Measurements from ENCODE around the gene ELP6. TPM values are rescaled to one million over a fixed set of nuclear protein-coding genes. Genes with fewer than 3 reads are reported as not detected.
"Not testable (repeated sequence)": the region's sequence is repeated elsewhere in the genome, so short reads cannot be mapped to it uniquely, and the experiment has no call there.

ELP6 gene
- total RNA-seq, 4 donors from 2014 or later = 9.1 to 22.3 (median 21.3) TPM

DNA sequence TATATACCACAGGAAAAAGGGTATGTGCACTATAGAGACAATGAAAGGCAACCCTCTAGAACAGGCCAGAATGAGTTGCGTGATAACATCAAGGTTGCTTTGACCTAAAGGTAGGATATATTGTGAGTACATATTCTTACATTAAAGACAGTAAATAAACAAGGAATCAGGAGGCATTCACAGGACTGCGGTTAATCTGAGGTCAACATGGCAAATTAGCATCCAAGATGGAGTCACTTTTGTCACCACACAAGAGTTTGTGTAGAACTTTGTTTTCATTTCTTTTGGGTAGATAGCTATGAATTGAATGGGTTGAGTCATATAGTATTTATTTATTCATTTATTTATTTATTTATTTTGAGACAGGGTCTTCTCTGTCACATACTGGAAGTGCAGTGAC lies 26.2 kb downstream of the ELP6 start:
- TF ChIP-seq POLR2A (IDR thresholded peaks at IDR 0.05) = no peak
- TF ChIP-seq, protein P1, sequence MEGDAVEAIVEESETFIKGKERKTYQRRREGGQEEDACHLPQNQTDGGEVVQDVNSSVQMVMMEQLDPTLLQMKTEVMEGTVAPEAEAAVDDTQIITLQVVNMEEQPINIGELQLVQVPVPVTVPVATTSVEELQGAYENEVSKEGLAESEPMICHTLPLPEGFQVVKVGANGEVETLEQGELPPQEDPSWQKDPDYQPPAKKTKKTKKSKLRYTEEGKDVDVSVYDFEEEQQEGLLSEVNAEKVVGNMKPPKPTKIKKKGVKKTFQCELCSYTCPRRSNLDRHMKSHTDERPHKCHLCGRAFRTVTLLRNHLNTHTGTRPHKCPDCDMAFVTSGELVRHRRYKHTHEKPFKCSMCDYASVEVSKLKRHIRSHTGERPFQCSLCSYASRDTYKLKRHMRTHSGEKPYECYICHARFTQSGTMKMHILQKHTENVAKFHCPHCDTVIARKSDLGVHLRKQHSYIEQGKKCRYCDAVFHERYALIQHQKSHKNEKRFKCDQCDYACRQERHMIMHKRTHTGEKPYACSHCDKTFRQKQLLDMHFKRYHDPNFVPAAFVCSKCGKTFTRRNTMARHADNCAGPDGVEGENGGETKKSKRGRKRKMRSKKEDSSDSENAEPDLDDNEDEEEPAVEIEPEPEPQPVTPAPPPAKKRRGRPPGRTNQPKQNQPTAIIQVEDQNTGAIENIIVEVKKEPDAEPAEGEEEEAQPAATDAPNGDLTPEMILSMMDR (IDR thresholded peaks at IDR 0.05) = no peak
- Histone ChIP-seq H3K4me3 (no peak overlapping the region), H3K9me3 (no peaks in the 10 kb centered on the region), H3K4me1 (no peaks in the 10 kb centered on the region), H3K27ac (no peak overlapping the region), H3K36me3 (peaks cover 0 to 10% (median 0%) of the 10 kb centered on the region in 3 donors), H3K27me3 (no peaks in the 10 kb centered on the region)
- intact Hi-C loops (cut with DNase I) = no loop called here
- 95 to 100% methylated on average over 2 of the region's 2 CpGs for WGBS, 2 donors
- no peak for DNase-seq

DNA sequence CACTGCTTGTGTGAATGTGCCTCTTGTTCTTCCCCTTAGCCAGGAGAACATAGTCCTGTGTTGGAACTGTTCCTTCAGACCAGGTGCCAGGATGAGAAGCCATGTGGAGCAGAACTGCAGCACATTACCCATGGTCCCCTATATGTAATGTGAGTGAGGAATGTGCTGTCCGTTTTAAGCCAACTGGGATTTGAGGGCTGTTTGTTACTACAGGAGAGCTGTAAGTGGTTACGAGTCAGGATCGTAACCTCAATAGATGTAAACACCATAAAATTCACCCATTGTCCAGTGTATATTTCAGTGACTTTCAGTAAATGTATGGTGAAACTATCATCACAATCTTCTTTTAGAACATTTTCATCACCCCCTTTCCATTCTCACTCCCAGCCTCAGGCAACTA lies 27.7 kb downstream of the ELP6 start:
- 76 to 77% methylated on average over 3 of the region's 3 CpGs for WGBS, 2 donors
- H3K9me3 ChIP-seq = no peaks in the 10 kb centered on the region
- intact Hi-C loops (cut with DNase I) = no loop called here
- no peak for TF ChIP-seq POLR2A (IDR thresholded peaks at IDR 0.05)
- TF ChIP-seq, protein P1 (IDR thresholded peaks at IDR 0.05) = no peak
- no peaks in the 10 kb centered on the region for H3K4me1 ChIP-seq
- DNase-seq = no peak
- peaks cover 0 to under 1% (median 0%) of the 10 kb centered on the region in 3 donors for H3K36me3 ChIP-seq
- H3K4me3 ChIP-seq = no peak overlapping the region
- no peak overlapping the region for H3K27ac ChIP-seq
- no peaks in the 10 kb centered on the region for H3K27me3 ChIP-seq

DNA sequence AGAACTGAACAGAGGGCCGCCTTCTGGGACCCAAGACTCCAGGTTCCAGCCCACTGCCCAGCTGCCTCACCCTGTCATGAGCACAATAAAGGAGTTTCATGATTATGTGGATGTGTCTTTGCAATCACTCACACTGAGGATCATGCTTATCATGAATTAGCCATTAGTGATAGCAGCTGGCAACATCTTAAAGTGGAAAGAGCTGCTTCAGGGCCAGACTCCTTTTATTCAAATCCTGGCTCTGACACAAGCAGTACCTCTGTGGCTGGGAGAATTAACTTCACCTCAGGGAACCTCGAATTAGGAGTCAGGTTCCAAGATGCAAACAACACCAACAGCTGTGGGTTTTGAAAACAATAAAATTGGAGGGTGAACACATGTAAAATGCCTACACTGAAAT lies 31.1 kb downstream of the ELP6 start:
- no peak overlapping the region for H3K4me3 ChIP-seq
- H3K9me3 ChIP-seq = no peaks in the 10 kb centered on the region
- TF ChIP-seq, protein P1 (IDR thresholded peaks at IDR 0.05) = no peak
- no peak for TF ChIP-seq POLR2A (IDR thresholded peaks at IDR 0.05)
- DNase-seq = no peak
- intact Hi-C loops (cut with DNase I) = no loop called here
- 8 to 59% methylated on average over 1 to 2 of the region's 2 CpGs for WGBS, 2 donors
- no peaks in the 10 kb centered on the region for H3K36me3 ChIP-seq
- H3K4me1 ChIP-seq = no peaks in the 10 kb centered on the region
- no peaks in the 10 kb centered on the region for H3K27me3 ChIP-seq
- no peak overlapping the region for H3K27ac ChIP-seq

DNA sequence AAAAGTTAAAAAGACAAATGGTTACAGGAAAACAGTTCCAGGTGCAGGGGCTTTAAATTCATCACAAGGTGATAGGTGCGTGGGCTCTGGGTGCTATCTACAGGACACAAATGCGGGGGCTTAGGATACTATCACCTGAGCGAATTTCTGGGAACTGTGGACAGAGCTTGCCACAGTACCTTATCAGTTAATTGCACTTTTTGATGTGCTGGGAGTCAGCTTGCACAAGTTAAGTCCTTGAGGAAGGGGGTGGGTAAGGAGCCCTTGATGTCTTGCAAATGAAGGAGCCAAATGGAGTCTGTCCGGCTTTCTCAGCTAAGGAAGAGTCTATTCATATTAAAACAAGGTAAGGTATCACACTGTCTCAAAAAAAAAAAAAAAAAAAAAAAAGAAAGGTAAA lies 31.7 kb downstream of the ELP6 start:
- H3K4me3 ChIP-seq; DNase-seq; H3K4me1 ChIP-seq; H3K36me3 ChIP-seq; intact Hi-C loops (cut with DNase I); H3K27ac ChIP-seq; H3K9me3 ChIP-seq; H3K27me3 ChIP-seq: not testable (repeated sequence)
- 61 to 83% methylated on average over 4 of the region's 4 CpGs for WGBS, 2 donors

DNA sequence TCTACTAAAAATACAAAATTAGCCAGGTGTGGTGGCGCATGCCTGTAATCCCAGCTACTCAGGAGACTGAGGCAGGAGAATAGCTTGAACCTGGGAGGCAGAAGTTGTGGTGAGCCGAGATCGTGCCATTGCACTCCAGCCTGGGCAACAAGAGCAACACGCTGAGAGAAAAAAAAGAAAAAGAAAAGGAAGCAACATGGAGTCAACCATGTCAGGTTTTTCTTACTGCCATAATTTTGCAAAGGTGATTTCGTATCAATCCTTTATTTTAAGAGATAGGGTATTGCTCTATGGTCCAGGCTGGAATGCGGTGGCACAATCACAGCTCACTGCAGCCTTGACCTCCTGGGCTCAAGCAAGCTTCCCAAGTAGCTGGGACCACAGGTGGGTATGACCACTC lies 33.2 kb downstream of the ELP6 start:
- intact Hi-C loops (cut with DNase I); H3K4me3 ChIP-seq; H3K27ac ChIP-seq; H3K36me3 ChIP-seq; H3K27me3 ChIP-seq; DNase-seq; H3K9me3 ChIP-seq: not testable (repeated sequence)
- peaks cover 0 to 14% (median 9%) of the 10 kb centered on the region in 3 donors for H3K4me1 ChIP-seq
- WGBS, 2 donors = 92 to 94% methylated on average over 6 of the region's 6 CpGs

DNA sequence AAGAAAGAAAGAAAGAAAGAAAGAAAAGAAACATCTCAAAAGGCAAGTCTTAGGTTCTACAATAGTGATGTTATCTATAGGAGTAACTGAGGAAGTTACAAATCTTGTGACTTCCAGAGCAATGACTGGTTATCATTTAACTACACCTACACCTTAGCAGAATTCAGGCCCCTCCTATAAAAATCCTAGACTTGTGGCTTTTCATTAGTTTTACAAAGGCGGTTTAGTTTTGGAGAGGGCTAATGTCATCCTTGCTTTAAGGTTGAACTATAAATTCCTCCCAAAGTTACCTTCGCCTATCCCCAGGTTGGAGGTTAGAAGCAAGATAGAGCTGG lies 33.7 kb downstream of the ELP6 start:
- no peak overlapping the region for H3K27ac ChIP-seq
- H3K36me3 ChIP-seq = no peaks in the 10 kb centered on the region
- WGBS, 2 donors = 100% methylated on average over 1 to 2 of the region's 2 CpGs
- intact Hi-C loops (cut with DNase I) = no loop called here
- no peak overlapping the region for H3K4me3 ChIP-seq
- peaks cover 0 to 16% (median 9%) of the 10 kb centered on the region in 3 donors for H3K4me1 ChIP-seq
- no peaks in the 10 kb centered on the region for H3K9me3 ChIP-seq
- H3K27me3 ChIP-seq = no peaks in the 10 kb centered on the region
- DNase-seq = no peak
- no peak for TF ChIP-seq POLR2A (IDR thresholded peaks at IDR 0.05)
- TF ChIP-seq, protein P1 (IDR thresholded peaks at IDR 0.05) = no peak
